Inferior parietal cortex (tissue), 1 donor: ENCODE measurements around the gene DNAJC18.
"Not testable (repeated sequence)": the region's sequence is repeated elsewhere in the genome, so short reads cannot be mapped to it uniquely, and the experiment has no call there.

Source experiments
- DNase-seq: peaks from one replicate; pipeline ENCODE4 v3.0.0-alpha.2; 2016; ENCODE audit errors: extremely low spot score

Gene DNAJC18

DNA sequence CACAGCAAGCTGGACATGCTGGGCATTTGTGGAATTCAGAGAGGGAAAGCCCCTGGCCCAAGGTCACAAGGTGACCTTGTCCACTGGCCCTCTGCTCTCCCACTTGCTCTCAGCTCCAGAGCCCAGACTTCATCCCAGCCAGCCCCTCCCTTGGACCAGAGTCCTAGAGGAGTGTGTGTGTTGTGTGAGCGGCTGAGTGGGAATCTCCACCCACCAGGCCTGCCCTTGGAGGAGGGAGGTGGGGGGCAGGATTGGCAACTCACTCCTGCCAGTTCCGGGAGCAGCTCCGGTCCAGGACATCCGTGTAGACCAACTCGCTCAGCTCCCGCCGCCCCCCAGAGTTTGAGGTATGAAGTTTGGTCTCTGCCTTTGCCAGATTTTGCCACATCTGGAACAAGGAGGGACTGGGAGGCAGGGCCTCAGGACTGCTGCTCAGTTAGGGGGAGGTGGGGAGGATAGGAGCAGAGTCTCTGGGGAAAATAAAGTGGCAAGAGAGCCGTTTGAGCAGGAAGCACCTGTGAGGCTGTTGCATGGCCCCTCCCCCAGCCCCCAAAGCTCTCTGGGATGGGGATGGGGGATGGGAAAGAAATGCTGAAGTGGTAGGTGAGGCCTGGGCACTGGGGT lies 51.0 kb downstream of the DNAJC18 start:
- DNase-seq: no peak

DNA sequence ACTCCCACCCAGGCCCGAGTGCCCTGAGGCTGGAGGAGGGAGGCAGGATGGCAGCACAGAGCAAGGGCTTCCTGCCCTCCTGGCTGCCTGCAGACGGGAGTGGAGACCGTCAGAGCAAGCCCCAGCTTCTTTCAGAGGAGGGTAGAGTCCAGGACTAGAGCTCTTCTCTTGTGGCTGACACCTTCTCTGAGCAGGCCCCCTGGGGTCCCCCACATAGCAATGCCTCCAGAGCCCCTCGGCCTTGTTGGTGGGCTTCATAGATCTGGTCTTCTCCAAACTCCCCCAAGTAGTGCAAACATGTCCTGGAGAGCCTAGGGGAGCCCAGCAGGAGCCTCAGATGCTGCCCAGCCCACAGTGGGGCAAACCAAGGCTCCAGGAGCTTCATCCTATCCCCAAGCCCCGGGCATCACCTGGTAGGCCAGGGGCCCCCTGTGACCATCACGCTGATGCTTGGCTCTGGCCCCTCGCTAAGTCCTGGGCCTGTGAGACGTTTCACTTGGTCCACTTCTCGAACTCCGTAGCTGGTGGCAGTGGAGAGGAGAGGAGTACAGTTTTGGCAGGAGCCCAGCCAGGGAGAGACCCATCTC lies 51.6 kb downstream of the DNAJC18 start:
- DNase-seq: no peak

DNA sequence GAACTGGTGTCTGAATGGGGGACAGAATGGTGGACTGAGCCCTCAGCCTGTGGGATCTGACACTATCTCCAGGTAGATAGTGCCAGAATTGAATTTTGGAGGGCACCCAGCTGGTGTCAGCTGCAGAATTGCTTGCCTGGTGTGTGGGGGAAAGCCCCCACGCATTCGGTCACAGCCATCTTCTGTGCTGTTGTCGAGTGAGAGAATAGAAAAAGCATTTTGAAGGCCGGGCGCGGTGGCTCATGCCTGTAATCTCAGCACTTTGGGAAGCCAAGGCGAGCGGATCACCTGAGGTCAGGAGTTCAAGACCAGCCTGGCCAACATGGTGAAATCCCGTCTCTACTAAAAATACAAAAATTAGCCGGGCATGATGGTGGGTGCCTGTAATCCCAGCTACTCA lies 52.4 kb downstream of the DNAJC18 start:
- not testable (repeated sequence) for DNase-seq

DNA sequence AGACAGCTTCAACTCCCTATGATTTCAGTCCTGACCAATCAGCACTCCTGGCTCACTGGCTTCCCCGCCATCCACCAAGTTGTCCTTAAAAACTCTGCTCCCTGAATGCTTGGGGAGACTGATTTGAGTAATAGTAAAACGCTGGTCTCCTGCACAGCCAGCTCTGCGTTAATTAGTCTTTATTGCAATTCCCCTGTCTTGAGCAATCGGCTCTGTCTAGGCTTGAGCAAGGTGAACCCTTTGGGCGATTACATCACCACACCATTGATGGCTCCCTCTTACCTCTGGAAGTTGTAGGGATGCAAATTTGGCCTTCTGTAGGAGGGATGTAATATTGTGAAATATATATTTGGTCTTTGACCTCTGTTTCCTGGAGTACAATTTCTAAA lies 53.3 kb downstream of the DNAJC18 start:
- no peak for DNase-seq

DNA sequence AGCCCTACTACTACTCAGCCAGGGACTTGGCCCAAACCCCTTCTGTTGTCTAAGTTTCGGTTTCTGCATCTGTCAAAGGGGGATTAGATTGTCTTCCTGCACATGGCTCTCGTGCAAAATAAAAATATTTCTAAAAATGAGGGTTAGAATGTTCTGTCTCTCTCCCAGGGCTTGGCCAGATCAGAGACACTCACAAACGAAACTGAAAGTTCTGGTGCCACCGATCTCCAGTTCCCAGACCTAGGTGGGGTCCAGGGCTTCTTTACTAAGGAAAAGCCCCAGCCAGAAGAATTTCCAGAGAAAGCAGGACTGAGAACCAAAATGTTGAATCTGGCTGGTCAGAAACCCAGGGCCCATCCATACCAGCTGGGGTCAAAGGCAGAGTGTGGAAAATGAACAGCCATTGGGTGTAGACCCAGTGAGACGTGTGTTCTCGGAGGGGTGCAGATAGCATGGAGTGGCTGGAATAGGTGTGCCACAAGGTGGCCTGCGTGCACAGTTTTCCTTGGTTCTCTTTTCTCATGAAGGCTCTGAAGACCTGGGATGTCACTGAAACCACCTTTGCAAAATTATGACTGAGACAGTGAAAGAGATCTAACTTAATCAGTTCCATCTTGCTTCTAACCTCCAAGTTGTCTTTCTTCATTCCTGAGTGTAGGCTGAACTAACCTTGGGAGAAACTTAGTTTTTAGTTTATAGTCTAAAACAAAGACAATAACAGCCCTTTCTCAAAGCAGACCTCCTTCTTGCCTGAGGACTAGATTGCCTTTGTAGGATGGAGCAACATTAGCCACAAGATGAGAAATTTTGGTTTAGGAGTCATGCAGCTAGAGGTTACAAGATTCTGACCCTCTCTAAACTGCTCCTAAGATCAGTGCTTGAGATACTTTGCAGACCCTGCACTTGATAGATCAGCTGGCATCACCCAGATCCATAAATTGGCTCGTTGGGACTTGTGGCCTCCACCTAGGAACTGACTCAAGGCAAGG lies 54.0 kb downstream of the DNAJC18 start:
- no peak for DNase-seq

DNA sequence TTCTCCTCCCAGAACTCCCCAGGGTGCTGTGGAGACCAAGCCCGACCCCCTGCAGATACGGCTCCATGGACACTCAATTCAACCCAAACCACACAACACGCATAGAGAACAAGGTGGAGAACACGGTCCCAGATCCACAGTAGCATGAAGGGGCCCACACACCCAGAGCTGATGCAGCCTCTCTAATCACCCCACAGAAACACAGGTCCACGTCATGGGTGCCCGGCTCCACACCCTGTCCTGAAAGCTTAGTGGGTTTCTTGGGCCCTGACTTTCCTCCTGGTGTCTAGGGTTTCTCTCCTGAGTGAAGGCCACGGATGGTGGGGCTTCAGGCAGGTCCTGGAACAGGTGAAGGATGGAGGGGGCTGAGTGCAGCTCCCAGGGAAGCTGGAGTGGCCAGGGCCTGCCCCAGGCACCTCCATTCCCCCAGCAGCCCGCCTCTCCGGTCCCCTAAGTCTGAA lies 54.7 kb downstream of the DNAJC18 start:
- no peak for DNase-seq

DNA sequence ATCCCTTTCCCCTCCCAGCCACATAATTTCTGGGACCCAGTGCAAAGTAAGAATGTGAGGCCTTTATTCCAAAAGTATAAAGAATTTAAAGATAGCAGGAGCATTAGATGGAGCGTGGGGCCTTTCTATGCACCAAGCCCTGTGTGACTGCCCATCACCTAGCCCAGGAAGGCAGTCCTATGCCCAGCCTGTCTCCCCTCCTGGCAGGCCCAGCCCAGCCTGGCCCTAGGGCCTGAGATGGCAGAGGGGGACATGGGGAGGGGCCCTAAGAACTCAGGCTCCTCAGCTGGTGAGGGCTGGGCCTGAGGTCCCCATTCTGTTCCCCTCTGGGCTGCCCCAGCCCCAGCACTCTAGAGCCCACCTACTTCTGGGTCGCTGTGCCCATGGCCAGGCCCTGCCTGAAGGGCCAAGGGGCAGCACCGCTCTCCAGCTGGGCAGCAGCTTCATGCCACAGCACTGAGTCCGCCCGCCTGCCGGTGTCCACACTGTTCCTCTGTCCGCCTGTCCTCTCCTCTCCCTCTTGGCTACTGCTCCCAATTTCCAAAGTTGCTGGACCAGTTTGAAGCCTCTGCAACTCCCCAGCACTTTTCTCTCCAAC lies 55.2 kb downstream of the DNAJC18 start:
- DNase-seq: no peak

DNA sequence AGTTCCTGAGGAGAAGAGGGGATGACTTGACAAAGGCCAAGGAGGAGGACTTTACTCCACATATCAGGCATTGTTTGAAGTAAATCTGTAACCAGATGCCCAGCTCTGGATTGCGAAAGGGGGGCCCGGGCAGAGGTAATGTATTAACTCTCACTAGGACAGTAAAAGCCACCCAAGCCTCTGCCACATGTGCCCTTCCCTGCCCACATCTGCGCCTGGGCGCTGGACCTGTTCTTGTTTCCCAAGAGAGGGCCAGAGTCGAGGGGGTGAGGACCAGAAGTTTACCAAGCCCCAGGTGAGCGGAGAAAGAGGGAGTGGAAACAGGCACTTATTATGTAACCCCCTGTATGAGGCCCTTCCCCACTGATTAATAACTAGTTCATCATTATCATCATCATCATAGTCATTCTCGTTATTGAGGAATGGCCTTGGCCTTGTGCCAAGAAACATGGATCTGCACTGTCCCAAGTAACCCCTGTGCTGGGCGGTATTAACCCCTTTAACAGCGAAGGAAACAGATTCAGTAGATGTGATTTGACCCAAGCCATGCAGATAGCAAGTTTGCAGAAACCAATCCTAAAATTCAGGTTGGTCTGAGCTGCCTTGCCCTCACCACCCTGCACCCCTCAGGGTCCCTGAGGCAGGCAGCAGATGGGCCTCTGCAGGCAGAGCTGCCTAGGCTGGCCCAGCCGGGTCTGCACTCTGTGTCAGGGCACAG lies 55.9 kb downstream of the DNAJC18 start, which contains the start of gene SLC23A1:
TSS of gene SLC23A1 (minus strand) at position 23 of the 718 bp plus-strand sequence. CDS start 44 bp downstream, outside the sequence.
- no peak for DNase-seq

DNA sequence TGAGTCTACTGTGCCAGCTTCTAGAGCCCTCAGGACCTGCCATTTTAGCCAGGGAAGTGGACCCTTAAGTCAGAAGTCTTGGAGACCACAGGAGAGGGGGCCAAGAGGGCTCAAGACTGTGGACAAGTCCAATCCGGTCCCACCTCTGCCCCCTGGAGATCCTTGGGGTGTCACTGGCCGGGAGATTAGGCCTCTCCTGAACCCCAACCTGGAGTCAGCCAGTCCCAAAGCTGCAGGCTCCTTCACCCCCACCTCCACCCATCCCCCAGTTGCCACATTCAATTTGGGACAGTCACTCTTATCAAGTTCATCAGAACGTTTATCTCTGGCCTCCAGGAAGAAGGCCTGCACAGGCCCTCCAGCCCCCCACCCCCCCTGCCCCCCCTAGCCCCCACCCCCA lies 56.5 kb downstream of the DNAJC18 start:
- DNase-seq: no peak

DNA sequence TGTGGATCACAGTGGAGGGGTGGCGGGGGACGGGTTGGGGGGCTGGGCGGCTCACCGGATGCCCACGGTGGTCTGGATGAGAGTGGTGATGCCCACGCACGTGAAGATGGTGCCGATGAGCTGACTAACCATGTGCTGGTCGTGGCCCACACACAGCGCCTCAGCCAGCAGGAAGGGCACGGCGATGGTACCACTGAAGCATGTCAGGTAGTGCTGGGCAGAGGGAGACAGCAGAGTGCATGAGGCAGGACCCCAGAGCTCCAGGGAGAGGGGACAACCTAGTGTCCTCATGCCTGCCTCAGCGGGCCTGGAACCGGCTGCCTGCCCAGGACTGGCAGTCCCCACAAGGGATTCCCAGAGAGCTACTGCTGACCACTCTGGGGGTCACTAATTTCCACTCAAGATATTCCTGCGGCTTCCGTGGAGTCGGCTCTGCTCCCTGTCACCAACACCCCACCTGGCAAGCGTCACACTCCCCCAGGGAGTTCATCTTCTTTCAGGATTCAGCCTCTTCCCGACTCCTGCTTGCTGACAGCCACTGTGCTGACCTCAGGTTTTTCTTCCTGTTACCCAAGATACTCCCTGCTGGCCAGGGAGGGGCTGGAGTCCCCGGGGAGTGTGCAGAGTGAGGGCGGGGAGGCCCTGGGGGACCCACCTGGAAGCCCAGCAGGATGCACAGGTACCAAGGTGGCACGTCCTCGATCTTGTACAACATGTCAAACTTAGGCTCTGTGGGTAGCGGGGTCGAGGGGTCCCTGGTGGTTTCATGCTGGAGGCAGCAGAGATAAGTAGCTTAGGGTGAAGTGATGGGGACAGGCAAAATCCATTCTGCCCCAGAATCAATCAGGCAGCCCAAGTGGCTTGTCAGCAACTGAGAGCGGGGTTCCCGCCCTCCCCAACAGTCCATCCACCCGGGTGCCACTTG lies 57.2 kb downstream of the DNAJC18 start:
- no peak for DNase-seq

DNA sequence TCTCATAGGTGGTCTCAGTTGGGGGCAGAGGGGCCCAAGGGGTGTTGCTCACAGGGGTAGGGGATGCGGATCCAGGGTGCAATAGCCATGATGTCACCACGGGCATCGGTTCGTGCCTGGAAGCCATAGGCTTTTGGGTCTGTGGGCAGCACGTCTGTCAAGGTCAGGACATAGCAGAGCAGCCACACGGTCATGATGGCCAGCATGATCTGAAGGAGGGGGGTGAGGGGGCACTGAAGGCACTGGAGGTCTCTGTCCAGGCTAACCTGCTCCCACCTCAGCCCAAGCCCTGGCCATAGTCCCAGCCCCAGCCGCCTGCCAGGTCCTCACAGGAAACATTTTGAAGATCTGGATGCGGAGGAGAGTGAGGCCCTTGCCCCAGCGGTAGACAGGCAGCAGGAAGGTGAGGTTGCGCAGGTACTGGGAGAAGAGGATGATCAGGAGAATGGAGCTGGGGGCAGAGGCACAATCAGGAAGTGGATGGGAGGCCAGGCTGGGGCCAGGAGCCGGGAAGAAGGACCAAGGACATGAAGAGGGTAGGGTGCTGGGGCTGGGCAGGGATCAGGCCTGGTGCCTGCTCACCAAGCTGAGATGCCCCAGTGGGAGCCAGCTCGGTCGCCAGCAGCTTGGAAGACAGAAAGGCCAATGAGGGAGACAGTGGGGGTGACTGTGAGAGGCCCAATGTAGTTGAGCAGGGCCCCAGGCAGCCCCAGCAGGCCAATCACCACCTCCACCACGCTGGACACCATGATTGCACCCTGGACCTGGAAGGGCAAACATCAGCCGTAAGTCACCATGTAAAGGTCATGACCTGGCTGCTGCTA lies 59.5 kb downstream of the DNAJC18 start:
- no peak for DNase-seq

DNA sequence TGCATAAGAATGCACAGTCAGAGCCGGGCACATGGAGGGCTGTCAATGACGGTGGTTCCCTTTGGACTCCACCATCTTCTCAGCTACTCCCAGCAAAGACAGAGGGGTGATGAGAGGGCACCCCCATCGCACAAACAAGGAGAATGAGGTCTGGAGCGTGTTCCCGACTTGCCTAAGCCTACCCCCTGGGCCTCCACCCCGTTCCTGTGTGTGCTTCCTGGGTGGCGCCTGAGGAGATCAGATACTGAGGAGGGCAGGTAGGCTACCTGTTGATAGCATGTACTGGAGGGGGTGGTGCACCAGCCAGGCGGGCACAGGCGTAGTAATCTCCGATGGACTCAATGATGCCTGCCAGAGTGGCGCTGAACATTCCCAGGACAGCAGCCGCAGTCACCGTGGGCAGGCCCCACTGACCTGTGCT lies 60.4 kb downstream of the DNAJC18 start:
- DNase-seq: no peak

DNA sequence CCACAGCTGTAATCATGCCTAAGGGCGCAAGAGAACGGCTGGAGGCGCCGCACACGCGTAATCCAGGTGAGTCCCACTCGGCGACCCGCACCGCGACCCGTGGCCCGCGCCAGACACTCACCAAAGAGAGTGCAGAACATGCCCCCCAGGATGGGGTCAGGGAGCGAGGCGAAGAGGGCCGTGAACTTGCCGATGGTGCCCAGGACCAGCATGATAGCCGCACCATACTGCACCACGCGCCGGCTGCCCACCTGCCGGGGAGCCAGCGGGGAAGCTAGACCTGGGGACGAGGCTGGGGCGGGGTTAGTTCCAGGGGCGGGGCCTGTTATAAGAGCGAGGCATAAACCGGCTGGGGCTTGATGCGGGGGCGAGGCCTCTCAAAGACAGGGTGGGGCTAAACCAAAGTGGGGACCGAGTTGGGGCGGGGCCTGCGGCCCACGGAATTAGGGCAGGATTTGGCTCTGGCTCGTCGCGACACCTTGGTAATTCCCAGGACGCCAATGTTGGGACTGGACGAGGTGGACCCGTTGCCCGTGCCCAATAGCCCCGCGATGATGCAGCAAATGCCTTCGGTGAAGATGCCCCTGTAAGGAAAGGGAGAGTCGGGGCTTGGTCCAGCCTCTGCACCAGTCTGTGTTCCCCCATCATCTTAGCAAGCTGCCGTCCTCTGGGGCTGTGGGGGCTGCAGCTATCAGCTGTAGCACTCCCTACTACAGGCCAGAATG lies 61.1 kb downstream of the DNAJC18 start:
- DNase-seq: no peak

DNA sequence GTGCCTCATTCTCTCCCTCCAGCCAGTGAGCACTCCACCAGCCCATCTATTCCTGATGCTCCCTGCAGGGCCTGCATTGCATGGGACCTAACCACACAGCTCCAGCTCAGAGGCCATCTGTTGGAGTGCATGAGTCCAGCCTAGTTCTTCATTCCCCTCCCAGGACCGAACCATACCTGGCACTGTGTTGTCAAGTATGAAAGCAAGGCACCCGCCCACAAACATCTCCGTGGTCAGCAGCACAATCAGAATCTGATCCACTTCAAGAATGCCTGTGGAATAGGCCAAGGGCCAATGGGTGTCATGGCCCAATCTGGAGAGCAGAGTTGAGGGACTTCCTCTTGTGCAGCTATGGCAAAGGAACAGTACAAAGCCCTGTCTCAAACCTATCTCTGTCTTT lies 62.1 kb downstream of the DNAJC18 start:
- no peak for DNase-seq

DNA sequence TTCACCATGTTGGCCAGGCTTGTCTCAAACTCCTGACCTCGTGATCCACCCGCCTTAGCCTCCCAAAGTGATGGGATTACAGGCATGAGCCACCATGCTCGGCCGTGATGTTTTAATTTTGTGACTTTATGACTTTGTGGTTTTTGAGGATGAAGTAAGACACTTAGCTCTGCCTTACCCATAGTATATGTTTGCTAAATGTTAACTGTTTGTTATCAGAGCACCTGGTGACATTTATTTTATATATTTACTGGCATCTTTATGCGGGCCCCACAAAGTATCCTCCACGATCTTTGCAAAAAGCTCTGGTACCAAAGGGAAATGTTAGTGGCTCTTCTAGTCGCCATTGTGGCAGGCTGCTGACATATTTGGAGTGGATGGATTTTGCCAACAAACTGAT lies 63.0 kb downstream of the DNAJC18 start:
- DNase-seq: no peak

DNA sequence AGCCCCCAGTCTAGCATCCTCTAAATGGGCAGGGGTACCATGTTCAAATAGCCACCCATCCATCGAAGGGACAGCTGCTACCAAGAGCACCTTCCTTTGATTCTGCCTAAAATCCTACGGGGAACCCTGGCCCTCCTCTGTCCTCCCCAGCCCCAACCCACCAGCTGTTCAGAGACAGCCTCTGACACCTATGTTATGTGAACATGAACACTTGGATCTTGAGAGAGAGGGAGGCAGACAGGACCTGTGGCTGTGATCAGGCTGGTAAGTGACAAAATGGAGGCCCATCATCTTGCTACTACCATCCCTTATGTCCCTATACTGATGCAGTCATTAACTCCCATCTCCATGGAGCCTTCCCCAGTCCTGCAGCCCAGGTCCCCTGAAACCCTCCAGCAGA lies 64.4 kb downstream of the DNAJC18 start:
- no peak for DNase-seq

DNA sequence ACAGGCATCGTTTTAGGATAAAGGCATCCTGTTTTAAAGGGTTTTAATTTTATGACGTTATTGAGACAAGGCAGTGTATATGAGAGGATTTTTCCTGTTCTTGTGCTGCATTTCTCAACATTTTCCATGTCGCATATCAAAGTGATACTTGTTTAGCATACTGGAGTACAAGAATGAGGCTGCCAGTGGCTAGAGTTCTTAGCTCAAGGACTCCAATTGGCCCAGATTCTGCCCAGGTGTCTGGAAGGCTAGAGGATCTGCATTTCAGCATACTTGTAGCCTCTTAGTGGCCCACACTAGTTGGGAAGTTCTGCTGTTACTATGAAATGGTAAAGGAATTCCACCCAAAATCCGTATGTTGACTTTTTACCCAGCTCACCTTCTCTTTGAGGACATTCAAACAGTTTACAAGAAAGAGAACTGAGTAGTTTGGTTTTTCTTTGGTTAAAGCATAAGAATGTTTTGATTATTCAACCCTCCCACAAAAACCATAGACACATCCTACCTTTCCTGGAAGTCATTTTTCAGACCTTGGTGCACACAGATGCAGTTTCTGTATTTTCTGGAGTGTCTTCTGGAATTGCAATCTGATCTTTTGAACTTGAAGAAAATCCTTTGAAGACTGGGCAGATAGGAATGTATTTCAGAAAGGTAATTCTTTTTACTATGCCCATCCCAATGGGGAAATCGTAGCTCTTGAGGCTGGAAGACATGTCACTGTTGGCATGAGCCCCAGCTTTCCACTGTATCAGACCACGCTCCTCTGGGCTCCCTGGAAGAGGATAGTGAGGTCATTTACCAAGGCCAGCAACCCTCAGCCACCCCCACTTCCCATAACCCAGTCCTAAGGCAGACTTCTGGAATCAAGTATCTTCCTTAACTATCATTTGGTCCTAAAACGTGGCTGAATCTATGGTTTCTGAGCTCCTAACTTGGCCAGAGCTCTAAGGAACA lies 67.6 kb downstream of the DNAJC18 start:
- DNase-seq: no peak

DNA sequence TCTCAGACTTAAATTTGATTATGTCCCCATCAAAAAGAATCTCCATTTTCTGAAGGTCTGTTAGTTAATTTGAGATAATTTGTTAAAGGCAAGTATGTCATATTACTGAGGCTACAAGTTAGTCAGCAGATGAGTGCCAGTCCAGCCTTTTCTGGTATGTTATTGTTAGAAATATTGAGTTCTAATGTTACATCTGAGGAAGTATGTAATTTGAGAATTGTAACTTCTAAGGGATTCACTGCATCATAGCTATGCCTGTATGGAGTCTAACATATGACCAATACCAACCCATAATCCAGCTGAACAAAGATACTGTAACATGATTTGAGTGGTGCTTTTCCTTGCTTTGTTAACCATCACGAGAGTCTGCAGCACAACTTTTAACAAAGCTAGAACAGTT lies 70.1 kb downstream of the DNAJC18 start:
- no peak for DNase-seq
